NT2/D1 (cell line): ENCODE results near the gene MIGA2.

ENCODE experiments used
- SUZ12 ChIP-seq: IDR thresholded peaks from 2 replicates; pipeline ENCODE4 v1.6.1; 2011; ENCODE audit not compliant: insufficient read length, insufficient read depth; ENCODE audit errors: extremely low read depth
- YY1 ChIP-seq: IDR thresholded peaks from 2 replicates; pipeline ENCODE4 v1.6.1; 2011; ENCODE audit not compliant: insufficient read length, insufficient read depth
- ZNF274 ChIP-seq: IDR thresholded peaks from 2 replicates; pipeline ENCODE4 v1.6.1; 2011; ENCODE audit warnings: mild to moderate bottlenecking, low read depth, low read length

DNA sequence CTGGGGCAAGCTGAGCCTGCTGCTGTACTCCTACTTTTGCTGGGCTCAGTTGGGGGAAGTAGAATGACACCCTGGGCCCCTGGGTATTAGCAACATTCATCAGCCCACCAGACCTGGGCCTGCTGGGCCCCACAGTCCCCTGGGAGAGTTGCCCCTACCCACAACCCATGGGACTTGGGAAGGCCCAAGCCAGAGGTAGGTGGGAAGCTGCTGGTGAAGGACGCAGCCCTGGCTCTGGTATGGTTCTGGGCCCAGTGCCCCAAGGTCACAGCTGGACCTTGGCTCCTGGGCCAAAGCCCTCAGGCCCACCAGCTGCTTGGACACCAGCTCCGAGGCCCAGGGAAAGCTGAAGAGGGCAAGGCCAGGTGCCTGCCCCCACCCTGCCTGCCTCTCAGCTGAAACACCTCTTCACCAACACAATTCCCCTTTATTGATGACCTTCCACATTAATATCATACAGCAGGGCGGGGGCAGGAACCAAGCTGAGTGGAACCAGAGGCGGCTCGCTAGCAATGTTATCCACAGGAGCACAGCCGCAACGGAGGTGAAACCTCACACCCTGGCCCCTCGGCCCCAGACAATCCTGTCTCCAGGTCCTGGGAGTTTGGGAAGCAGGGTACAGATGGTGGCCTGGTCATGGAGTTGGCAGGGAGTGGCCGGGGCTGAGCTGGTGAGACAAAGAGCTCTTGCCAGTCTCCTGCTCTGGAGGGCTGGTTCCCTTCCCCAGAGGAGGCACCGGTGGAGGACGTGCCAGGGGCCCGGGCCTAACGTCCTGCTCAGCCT, 58.2 kb downstream of the MIGA2 start:
- TF ChIP-seq ZNF274 = no peak
- TF ChIP-seq SUZ12 = no peak
- TF ChIP-seq YY1 = no peak
